Epithelial cell of esophagus (primary cell): ENCODE measurements around the gene HPS4.

ENCODE experiments used
- DNase-seq: peaks from one replicate; pipeline ENCODE4 v3.0.0; 2010; ENCODE audit warnings: low read depth
- H3K4me3 ChIP-seq: 2 replicates; pipeline ENCODE4 v1.5.1; 2011; ENCODE audit warnings: mild to moderate bottlenecking, low read length, control low read depth
- CTCF ChIP-seq: IDR thresholded peaks from 2 replicates; pipeline ENCODE4 v1.5.1; 2011; ENCODE audit warnings: low read depth, mild to moderate bottlenecking, low read length, control low read depth, inconsistent platforms; ENCODE audit not compliant: insufficient read depth; ENCODE audit errors: missing control alignments

Gene HPS4

GRCh38 chr22:26457661-26458272 lies 25.8 kb downstream of the HPS4 start:
- H3K4me3 ChIP-seq = no peak overlapping the region
- no peak for TF ChIP-seq CTCF
- DNase-seq = no peak

GRCh38 chr22:26453812-26454500 lies 29.6 kb downstream of the HPS4 start:
- no peak for DNase-seq
- no peak for TF ChIP-seq CTCF
- H3K4me3 ChIP-seq = no peak overlapping the region

GRCh38 chr22:26453216-26453615 lies 30.4 kb downstream of the HPS4 start:
- TF ChIP-seq CTCF = no peak
- DNase-seq = no peak
- H3K4me3 ChIP-seq = no peak overlapping the region

- no peak for DNase-seq
- no peak overlapping the region for H3K4me3 ChIP-seq
- TF ChIP-seq CTCF = no peak
Measured at GRCh38 chr22:26452236-26453016, 31.2 kb downstream of the HPS4 start.

GRCh38 chr22:26450453-26451185 lies 33.0 kb downstream of the HPS4 start:
- no peak for TF ChIP-seq CTCF
- no peak overlapping the region for H3K4me3 ChIP-seq
- DNase-seq = no peak

- no peak for TF ChIP-seq CTCF
- no peak overlapping the region for H3K4me3 ChIP-seq
- no peak for DNase-seq
Measured at GRCh38 chr22:26448941-26449340, 34.6 kb downstream of the HPS4 start.
